Neural cell (in vitro differentiated cells): ENCODE results near the gene TSPYL2. TPM values are rescaled to one million over a fixed set of nuclear protein-coding genes. Genes with fewer than 3 reads are reported as not detected.

ENCODE experiments used
- H2AFZ ChIP-seq: fragments of 200-600, 300-800 bp; sonication (generic), shearing (Covaris generic); 2 replicates; pipeline ENCODE4 v1.6.0; 2014; ENCODE audit warnings: low read depth, mild to moderate bottlenecking, antibody characterized with exemption, low read length, moderate library complexity
- H3F3A ChIP-seq: fragments of 200-600 bp; shearing (Covaris generic); 2 replicates; pipeline ENCODE4 v1.6.1; 2016; ENCODE audit warnings: mild to moderate bottlenecking, moderate library complexity, mixed read lengths, antibody characterized with exemption, low read length; ENCODE audit not compliant: insufficient read depth, poor library complexity, severe bottlenecking
- H3K27ac ChIP-seq: fragments of 200-600, 300-800 bp; sonication (generic), shearing (Covaris generic); 2 replicates; pipeline ENCODE4 v1.5.1; 2014; ENCODE audit warnings: mild to moderate bottlenecking, low read length, moderate library complexity
- H3K27me3 ChIP-seq: fragments of 300-800, 200-600 bp; sonication (generic), shearing (Covaris generic); 2 replicates; pipeline ENCODE4 v1.6.0; 2014; ENCODE audit warnings: mild to moderate bottlenecking, low read depth, low read length, moderate library complexity; ENCODE audit not compliant: insufficient read depth
- H3K36me3 ChIP-seq: fragments of 300-800, 200-600 bp; sonication (generic), shearing (Covaris generic); 2 replicates; pipeline ENCODE4 v1.5.1; 2014; ENCODE audit warnings: mild to moderate bottlenecking, antibody characterized with exemption, low read length, moderate library complexity; ENCODE audit not compliant: insufficient read depth
- H3K4me2 ChIP-seq: fragments of 300-800, 200-600 bp; sonication (generic), shearing (Covaris generic); 2 replicates; pipeline ENCODE4 v1.6.0; 2014; ENCODE audit warnings: mild to moderate bottlenecking, low read length
- H3K4me3 ChIP-seq: fragments of 300-800, 200-600 bp; sonication (generic), shearing (Covaris generic); 2 replicates; pipeline ENCODE4 v1.5.1; 2014; ENCODE audit warnings: mild to moderate bottlenecking, low read length, moderate library complexity
- H3K79me2 ChIP-seq: fragments of 200-600 bp; shearing (Covaris generic); replicated peaks from 2 replicates; pipeline ENCODE4 v1.6.0; 2014; ENCODE audit warnings: mild to moderate bottlenecking, low read length, moderate library complexity; ENCODE audit not compliant: insufficient read depth
- H3K9ac ChIP-seq: fragments of 300-800, 200-600 bp; sonication (generic), shearing (Covaris generic); 2 replicates; pipeline ENCODE4 v1.6.1; 2016; ENCODE audit warnings: mild to moderate bottlenecking, low read length, mixed read lengths
- H3K9me2 ChIP-seq: fragments of 200-600 bp; shearing (Covaris generic); 2 replicates; pipeline ENCODE4 v1.6.1; 2016; ENCODE audit warnings: mild to moderate bottlenecking, low read length, mixed read lengths; ENCODE audit not compliant: insufficient read depth
- H3K9me3 ChIP-seq: fragments of 200-600, 300-800 bp; sonication (generic), shearing (Covaris generic); 2 replicates; pipeline ENCODE4 v1.6.1; 2016; ENCODE audit warnings: mild to moderate bottlenecking, mixed run types, low read length, moderate library complexity, mixed read lengths
- H4K20me1 ChIP-seq: fragments of 200-600 bp; shearing (Covaris generic); 2 replicates; pipeline ENCODE4 v1.6.1; 2016; ENCODE audit warnings: mild to moderate bottlenecking, mixed run types; ENCODE audit not compliant: insufficient read depth
- EP300 ChIP-seq: fragments of 450-650 bp; conservative IDR thresholded peaks from 2 replicates; pipeline ENCODE4 v1.6.1; 2014; ENCODE audit warnings: antibody characterized with exemption, mild to moderate bottlenecking, moderate library complexity; ENCODE audit not compliant: poor library complexity, severe bottlenecking
- EZH2 ChIP-seq: fragments of 200-600, 300-800 bp; shearing (Covaris generic), sonication (generic); IDR thresholded peaks from 2 replicates; pipeline ENCODE4 v1.6.1; 2014; ENCODE audit warnings: antibody characterized with exemption, low read length, borderline replicate concordance, mild to moderate bottlenecking; ENCODE audit not compliant: insufficient read depth, poor library complexity, severe bottlenecking
- POLR2AphosphoS5 ChIP-seq: IDR thresholded peaks from 2 replicates; pipeline ENCODE4 v1.6.1; 2012
- RAD21 ChIP-seq: fragments of 450-650 bp; conservative IDR thresholded peaks from 2 replicates; pipeline ENCODE4 v1.6.1; 2014; ENCODE audit warnings: antibody characterized with exemption, mild to moderate bottlenecking, moderate library complexity
- SMC3 ChIP-seq: fragments of 450-650 bp; conservative IDR thresholded peaks from 2 replicates; pipeline ENCODE4 v1.6.1; 2014; ENCODE audit warnings: antibody characterized with exemption, mild to moderate bottlenecking, moderate library complexity; ENCODE audit not compliant: poor library complexity
- TAF1 ChIP-seq: IDR thresholded peaks from 2 replicates; pipeline ENCODE4 v1.6.1; 2012; ENCODE audit warnings: low read depth
- polyA plus RNA-seq: library from polyadenylated mRNA; depleted of rRNA; stranded (reverse); fragments of >200 nt; gene quantifications from 2 replicates; pipeline ENCODE4 v1.2.3, GENCODE V29; 2014
- TF ChIP-seq, protein P1 (sequence below): IDR thresholded peaks from 2 replicates; pipeline ENCODE4 v1.6.1; 2012; ENCODE audit warnings: borderline replicate concordance
- TF ChIP-seq, protein P2 (sequence below): fragments of 450-650 bp; IDR thresholded peaks from 2 replicates; pipeline ENCODE4 v1.5.1; 2014; ENCODE audit warnings: antibody characterized with exemption, mild to moderate bottlenecking, moderate library complexity; ENCODE audit not compliant: poor library complexity, severe bottlenecking

TSPYL2 gene
- polyA plus RNA-seq, 1 donor from 2014 or later = 43.2 TPM

DNA sequence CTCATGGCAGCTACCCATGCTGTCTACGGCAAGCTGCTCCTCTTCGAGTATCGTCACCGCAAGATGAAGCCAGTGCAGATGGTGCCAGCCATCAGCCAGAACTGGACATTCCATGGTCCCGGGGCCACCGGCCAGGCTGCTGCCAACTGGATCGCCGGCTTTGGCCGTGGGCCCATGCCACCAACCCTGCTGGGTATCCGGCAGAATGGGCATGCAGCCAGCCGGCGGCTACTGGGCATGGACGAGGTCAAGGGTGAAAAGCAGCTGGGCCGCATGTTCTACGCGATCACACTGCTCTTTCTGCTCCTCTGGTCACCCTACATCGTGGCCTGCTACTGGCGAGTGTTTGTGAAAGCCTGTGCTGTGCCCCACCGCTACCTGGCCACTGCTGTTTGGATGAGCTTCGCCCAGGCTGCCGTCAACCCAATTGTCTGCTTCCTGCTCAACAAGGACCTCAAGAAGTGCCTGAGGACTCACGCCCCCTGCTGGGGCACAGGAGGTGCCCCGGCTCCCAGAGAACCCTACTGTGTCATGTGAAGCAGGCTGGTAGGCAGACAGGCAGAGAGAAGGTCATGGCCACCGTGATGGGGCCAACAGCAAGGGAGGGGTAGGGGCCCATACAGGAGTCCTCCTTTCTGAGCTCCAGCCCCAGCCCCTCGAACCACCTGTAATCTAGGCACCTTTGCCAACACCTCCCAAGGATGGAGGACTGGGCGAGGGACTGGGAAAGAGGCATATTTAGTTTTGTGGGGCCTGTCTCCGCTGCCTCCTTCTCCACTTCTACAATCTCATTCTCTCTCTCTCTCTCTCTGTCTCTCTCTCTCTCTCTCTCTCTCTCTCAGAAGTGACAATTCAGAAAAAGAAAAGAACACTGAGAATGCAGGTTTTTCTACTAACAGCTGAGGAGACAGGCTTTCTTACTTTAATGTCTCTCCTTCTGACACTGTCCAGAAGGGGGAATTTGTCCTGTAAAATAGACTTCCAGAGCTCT, 4.7 kb upstream of the TSPYL2 start:
- Histone ChIP-seq H3K27ac (no peak overlapping the region), H3K9me3 (no peaks in the 10 kb centered on the region), H3K4me2 (no peak overlapping the region), H2AFZ (no peak overlapping the region), H3K9me2 (no peaks in the 10 kb centered on the region), H3K79me2 (no peaks in the 10 kb centered on the region), H3F3A (no peaks in the 10 kb centered on the region), H3K27me3 (no peaks in the 10 kb centered on the region), H3K4me3 (no peak overlapping the region), H4K20me1 (no peaks in the 10 kb centered on the region), H3K36me3 (no peaks in the 10 kb centered on the region), H3K9ac (no peak overlapping the region)
- TF ChIP-seq EP300 (no peak), POLR2AphosphoS5 (no peak), EZH2 (no peak), TAF1 (no peak), SMC3 (no peak)
- TF ChIP-seq, protein P1, sequence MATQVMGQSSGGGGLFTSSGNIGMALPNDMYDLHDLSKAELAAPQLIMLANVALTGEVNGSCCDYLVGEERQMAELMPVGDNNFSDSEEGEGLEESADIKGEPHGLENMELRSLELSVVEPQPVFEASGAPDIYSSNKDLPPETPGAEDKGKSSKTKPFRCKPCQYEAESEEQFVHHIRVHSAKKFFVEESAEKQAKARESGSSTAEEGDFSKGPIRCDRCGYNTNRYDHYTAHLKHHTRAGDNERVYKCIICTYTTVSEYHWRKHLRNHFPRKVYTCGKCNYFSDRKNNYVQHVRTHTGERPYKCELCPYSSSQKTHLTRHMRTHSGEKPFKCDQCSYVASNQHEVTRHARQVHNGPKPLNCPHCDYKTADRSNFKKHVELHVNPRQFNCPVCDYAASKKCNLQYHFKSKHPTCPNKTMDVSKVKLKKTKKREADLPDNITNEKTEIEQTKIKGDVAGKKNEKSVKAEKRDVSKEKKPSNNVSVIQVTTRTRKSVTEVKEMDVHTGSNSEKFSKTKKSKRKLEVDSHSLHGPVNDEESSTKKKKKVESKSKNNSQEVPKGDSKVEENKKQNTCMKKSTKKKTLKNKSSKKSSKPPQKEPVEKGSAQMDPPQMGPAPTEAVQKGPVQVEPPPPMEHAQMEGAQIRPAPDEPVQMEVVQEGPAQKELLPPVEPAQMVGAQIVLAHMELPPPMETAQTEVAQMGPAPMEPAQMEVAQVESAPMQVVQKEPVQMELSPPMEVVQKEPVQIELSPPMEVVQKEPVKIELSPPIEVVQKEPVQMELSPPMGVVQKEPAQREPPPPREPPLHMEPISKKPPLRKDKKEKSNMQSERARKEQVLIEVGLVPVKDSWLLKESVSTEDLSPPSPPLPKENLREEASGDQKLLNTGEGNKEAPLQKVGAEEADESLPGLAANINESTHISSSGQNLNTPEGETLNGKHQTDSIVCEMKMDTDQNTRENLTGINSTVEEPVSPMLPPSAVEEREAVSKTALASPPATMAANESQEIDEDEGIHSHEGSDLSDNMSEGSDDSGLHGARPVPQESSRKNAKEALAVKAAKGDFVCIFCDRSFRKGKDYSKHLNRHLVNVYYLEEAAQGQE = no peak
- TF ChIP-seq, protein P2, sequence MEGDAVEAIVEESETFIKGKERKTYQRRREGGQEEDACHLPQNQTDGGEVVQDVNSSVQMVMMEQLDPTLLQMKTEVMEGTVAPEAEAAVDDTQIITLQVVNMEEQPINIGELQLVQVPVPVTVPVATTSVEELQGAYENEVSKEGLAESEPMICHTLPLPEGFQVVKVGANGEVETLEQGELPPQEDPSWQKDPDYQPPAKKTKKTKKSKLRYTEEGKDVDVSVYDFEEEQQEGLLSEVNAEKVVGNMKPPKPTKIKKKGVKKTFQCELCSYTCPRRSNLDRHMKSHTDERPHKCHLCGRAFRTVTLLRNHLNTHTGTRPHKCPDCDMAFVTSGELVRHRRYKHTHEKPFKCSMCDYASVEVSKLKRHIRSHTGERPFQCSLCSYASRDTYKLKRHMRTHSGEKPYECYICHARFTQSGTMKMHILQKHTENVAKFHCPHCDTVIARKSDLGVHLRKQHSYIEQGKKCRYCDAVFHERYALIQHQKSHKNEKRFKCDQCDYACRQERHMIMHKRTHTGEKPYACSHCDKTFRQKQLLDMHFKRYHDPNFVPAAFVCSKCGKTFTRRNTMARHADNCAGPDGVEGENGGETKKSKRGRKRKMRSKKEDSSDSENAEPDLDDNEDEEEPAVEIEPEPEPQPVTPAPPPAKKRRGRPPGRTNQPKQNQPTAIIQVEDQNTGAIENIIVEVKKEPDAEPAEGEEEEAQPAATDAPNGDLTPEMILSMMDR = no peak

DNA sequence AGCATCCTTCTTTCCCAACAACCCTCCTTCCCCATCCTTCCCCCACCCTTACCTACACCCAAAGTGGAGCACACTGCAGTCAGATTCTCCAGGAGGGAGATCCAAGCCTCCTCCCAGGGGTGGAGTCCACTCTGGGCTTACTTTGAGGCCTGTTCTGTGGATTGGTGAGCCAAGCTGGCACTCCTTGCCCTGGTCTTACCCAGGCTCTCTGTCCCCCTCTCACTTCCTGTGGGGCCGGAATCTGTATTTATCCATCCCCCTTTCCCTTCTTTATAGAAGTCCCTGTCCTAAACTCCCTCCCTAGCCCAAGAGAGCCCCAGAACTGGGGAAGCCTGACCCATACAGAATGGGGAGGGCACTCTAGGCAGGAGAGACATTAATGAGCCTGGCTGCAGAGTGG, 3.2 kb upstream of the TSPYL2 start:
- no peaks in the 10 kb centered on the region for H3K9me2 ChIP-seq
- no peak overlapping the region for H3K4me3 ChIP-seq
- no peak overlapping the region for H3K27ac ChIP-seq
- no peak overlapping the region for H2AFZ ChIP-seq
- no peak overlapping the region for H3K9ac ChIP-seq
- no peaks in the 10 kb centered on the region for H4K20me1 ChIP-seq
- no peaks in the 10 kb centered on the region for H3K27me3 ChIP-seq
- H3K9me3 ChIP-seq = no peaks in the 10 kb centered on the region
- no peak overlapping the region for H3K4me2 ChIP-seq
- no peaks in the 10 kb centered on the region for H3F3A ChIP-seq
- H3K36me3 ChIP-seq = no peaks in the 10 kb centered on the region
- H3K79me2 ChIP-seq = no peaks in the 10 kb centered on the region
- TF ChIP-seq SMC3 (no peak), POLR2AphosphoS5 (no peak), TAF1 (no peak), RAD21 (no peak), EZH2 (no peak)
